Activated CD8-positive, alpha-beta T cell treated with anti-CD3 and anti-CD28 coated beads for 36 hours (primary cell): ENCODE results near the gene SPRR5. TPM values are rescaled to one million over a fixed set of nuclear protein-coding genes. Genes with fewer than 3 reads are reported as not detected.

Source experiments
- ATAC-seq: fragments of 200-7000 bp; cut with Tn5 transposase; one replicate; pipeline ENCODE4 v1.10.0; 2021; ENCODE audit warnings: mild to moderate bottlenecking, moderate library complexity
- CTCF ChIA-PET: fragments of 350-600 bp; sonication (Branson Sonifier 250); formaldehyde crosslinking; loops from one replicate; lab custom pipeline; 2021; ENCODE audit warnings: antibody characterized with exemption; lab: Charles Lee
- POLR2A ChIA-PET: fragments of 350-600 bp; sonication (Branson Sonifier 250); formaldehyde crosslinking; loops from one replicate; lab custom pipeline; 2021; ENCODE audit warnings: antibody characterized with exemption; lab: Charles Lee
- DNase-seq: peaks from one replicate; pipeline ENCODE4 v3.0.0-alpha.2; 2020
- H3K27ac Mint-ChIP-seq: one replicate; pipeline ENCODE4 v1.8.0; 2021; ENCODE audit warnings: mild to moderate bottlenecking, mixed read lengths
- H3K27me3 Mint-ChIP-seq: one replicate; pipeline ENCODE4 v1.8.0; 2021; ENCODE audit warnings: mixed read lengths
- H3K36me3 Mint-ChIP-seq: one replicate; pipeline ENCODE4 v1.8.0; 2021; ENCODE audit warnings: low read depth, mixed read lengths
- H3K4me1 Mint-ChIP-seq: one replicate; pipeline ENCODE4 v1.8.0; 2021; ENCODE audit warnings: low read depth, mixed read lengths
- H3K4me3 Mint-ChIP-seq: one replicate; pipeline ENCODE4 v1.8.0; 2021; ENCODE audit warnings: mild to moderate bottlenecking, moderate library complexity, mixed read lengths
- H3K9me3 Mint-ChIP-seq: one replicate; pipeline ENCODE4 v1.8.0; 2021; ENCODE audit warnings: mixed read lengths
- CTCF ChIP-seq: fragments of 200-600 bp; IDR thresholded peaks from one replicate; pipeline ENCODE4 v1.8.0; 2022; ENCODE audit warnings: antibody characterized with exemption, mild to moderate bottlenecking
- intact Hi-C: fragments of 100-400 bp; cut with micrococcal nuclease; formaldehyde crosslinking; loops from one replicate; pipeline ENCODE4 v1.10.0; 2022
- total RNA-seq, 2 experiments: library from RNA; stranded (reverse); gene quantifications; one replicate each; pipeline ENCODE4 v1.2.3, GENCODE V29; 2021

The SPRR5 gene
- total RNA-seq, 2 experiments from 2014 or later, result not detected

DNA sequence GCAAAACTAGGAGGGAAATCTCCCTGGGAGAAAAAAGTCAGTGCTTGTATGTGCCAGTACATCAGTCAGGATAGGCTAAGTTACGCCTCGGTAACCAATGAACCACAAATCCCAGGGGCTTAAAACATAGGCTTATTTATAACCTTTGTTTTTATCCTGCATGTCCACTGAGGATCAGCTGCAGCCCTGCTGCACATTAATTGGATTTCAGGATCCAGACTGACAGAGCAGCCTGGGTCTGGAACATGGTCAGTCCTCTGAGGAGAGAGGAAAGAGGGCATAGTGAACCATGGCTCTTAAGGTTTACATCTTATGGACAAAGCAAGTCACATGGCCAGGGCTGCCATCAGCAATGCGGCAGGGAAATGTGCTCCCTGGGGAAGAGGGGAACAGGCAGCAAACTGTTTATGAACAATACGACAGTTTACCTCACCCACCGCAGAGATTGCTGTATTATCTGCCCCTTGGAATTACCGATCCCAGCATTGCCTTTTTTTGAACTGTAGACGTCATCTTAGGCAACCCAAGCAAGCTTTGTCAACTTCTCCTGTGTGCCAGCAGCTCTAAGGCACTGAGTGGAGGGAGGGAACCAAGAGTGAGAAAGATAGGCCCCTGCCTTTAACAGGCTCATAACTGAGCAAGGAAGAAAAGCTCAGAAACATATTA, 14.4 kb downstream of the SPRR5 start:
- no peaks in the 10 kb centered on the region for H3K4me1 Mint-ChIP-seq
- DNase-seq, result no peak
- POLR2A ChIA-PET, result no interaction called here
- no peak overlapping the region for H3K27ac Mint-ChIP-seq
- H3K9me3 Mint-ChIP-seq, result no peaks in the 10 kb centered on the region
- CTCF ChIA-PET, result no interaction called here
- no peak for TF ChIP-seq CTCF
- peaks cover 6% of the 10 kb centered on the region for H3K27me3 Mint-ChIP-seq
- intact Hi-C loops, result no loop called here
- H3K4me3 Mint-ChIP-seq, result no peak overlapping the region
- H3K36me3 Mint-ChIP-seq, result no peaks in the 10 kb centered on the region
- no peak for ATAC-seq

GRCh38 chr1:152962876-152963415, 15.9 kb downstream of the SPRR5 start:
- peaks cover 7% of the 10 kb centered on the region for H3K27me3 Mint-ChIP-seq
- DNase-seq (no peak), ATAC-seq (no peak)
- H3K4me1 Mint-ChIP-seq, result no peaks in the 10 kb centered on the region
- H3K36me3 Mint-ChIP-seq, result no peaks in the 10 kb centered on the region
- TF ChIP-seq CTCF, result no peak
- intact Hi-C loops, result no loop called here
- POLR2A ChIA-PET, result no interaction called here
- no peak overlapping the region for H3K4me3 Mint-ChIP-seq
- CTCF ChIA-PET, result no interaction called here
- no peaks in the 10 kb centered on the region for H3K9me3 Mint-ChIP-seq
- H3K27ac Mint-ChIP-seq, result no peak overlapping the region

DNA sequence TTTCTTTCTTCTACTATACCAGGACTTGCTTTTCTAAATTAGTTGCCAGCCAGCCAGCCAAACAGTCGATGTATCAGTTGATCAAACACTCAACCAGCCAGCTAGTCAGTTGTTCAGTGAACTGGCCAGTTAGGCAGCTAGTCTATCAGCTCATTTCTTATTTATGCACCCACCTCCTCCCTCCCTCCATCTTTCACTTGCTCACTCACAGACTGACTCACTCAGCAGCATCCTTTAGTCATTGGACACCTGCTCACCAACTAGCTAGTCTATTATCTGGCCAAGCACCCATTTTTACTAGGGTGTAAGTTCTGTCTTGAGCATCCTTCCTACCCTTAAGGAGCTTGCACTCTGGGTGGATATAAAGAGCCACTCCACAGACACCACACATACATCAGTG, 17.5 kb downstream of the SPRR5 start:
- no peak for ATAC-seq
- Mint-ChIP-seq H3K27me3 (peaks cover 7% of the 10 kb centered on the region), H3K4me3 (no peak overlapping the region), H3K9me3 (no peaks in the 10 kb centered on the region), H3K4me1 (no peaks in the 10 kb centered on the region), H3K27ac (no peak overlapping the region), H3K36me3 (no peaks in the 10 kb centered on the region)
- intact Hi-C loops, result no loop called here
- no peak for DNase-seq
- TF ChIP-seq CTCF, result no peak
- POLR2A ChIA-PET, result no interaction called here
- CTCF ChIA-PET, result no interaction called here

DNA sequence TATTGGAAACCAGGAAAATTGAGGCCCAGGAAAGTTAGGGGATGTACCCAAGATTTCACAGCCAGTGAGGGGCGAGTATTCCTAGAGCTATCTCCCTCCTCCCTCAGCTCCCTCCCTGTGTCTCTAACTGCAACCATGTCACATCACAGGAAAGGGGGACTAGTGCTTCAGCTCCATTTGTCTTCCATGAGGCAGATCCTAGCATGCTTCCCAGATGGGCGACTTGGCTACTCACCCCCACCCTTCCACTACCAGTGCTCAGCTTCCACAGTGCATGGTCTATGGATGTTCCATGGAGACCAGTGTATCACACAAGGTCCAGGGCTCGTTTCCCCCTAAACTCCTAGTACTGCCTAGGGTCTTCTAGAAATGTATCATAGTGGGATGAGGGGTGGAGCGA, 18.8 kb downstream of the SPRR5 start:
- intact Hi-C loops, result no loop called here
- no peaks in the 10 kb centered on the region for H3K4me1 Mint-ChIP-seq
- H3K9me3 Mint-ChIP-seq, result no peaks in the 10 kb centered on the region
- no peak for DNase-seq
- no peak for ATAC-seq
- TF ChIP-seq CTCF, result no peak
- H3K27ac Mint-ChIP-seq, result no peak overlapping the region
- no peak overlapping the region for H3K4me3 Mint-ChIP-seq
- no peaks in the 10 kb centered on the region for H3K36me3 Mint-ChIP-seq
- H3K27me3 Mint-ChIP-seq, result peaks cover 7% of the 10 kb centered on the region
- ChIA-PET CTCF (no interaction called here), POLR2A (no interaction called here)

GRCh38 chr1:152967201-152967600, 20.2 kb downstream of the SPRR5 start:
- H3K4me1 Mint-ChIP-seq, result no peaks in the 10 kb centered on the region
- ChIA-PET CTCF (no interaction called here), POLR2A (no interaction called here)
- no peaks in the 10 kb centered on the region for H3K9me3 Mint-ChIP-seq
- H3K27ac Mint-ChIP-seq, result no peak overlapping the region
- no peaks in the 10 kb centered on the region for H3K36me3 Mint-ChIP-seq
- no peak overlapping the region for H3K4me3 Mint-ChIP-seq
- no peak for ATAC-seq
- no peak for DNase-seq
- H3K27me3 Mint-ChIP-seq, result peaks cover 11% of the 10 kb centered on the region
- intact Hi-C loops, result no loop called here
- no peak for TF ChIP-seq CTCF
